Natural killer cell (primary cell): ENCODE measurements around the gene PATJ. TPM values are rescaled to one million over a fixed set of nuclear protein-coding genes. Genes with fewer than 3 reads are reported as not detected.

ENCODE experiments used
- ATAC-seq, 3 donors: fragments of 150-1000 bp in 2 of 3; fragments of 200-7000 bp in 1 of 3; cut with Tn5 transposase; 1 replicate in 1 of 3; 2 replicates in 2 of 3; pipeline ENCODE4 v1.10.0; 2021; ENCODE audit warnings: mild to moderate bottlenecking in 2 of 3, moderate library complexity in 2 of 3
- DNase-seq, 2 donors: peaks; one replicate each; pipeline versions ENCODE4 v3.0.0 to v3.0.0-alpha.2; 2013 to 2021; ENCODE audit warnings: mixed read lengths in 1 of 2
- H3K27ac ChIP-seq: one replicate; pipeline ENCODE4 v1.5.1; 2013; ENCODE audit warnings: mild to moderate bottlenecking, low read length
- H3K27me3 ChIP-seq: one replicate; pipeline ENCODE4 v1.6.1; 2013; ENCODE audit warnings: low read length; ENCODE audit not compliant: control insufficient read depth, insufficient read depth
- H3K36me3 ChIP-seq: one replicate; pipeline ENCODE4 v1.6.1; 2013; ENCODE audit warnings: low read length; ENCODE audit not compliant: control insufficient read depth, insufficient read depth
- H3K4me1 ChIP-seq: one replicate; pipeline ENCODE4 v1.6.1; 2013; ENCODE audit warnings: low read length; ENCODE audit not compliant: control insufficient read depth, insufficient read depth
- H3K4me3 ChIP-seq: one replicate; pipeline ENCODE4 v1.5.1; 2013; ENCODE audit warnings: low read length
- H3K9me3 ChIP-seq: one replicate; pipeline ENCODE4 v1.6.1; 2013; ENCODE audit warnings: low read length; ENCODE audit not compliant: control insufficient read depth, insufficient read depth
- H3K27ac Mint-ChIP-seq, 2 donors: one replicate each; pipeline ENCODE4 v1.8.0; 2022; ENCODE audit warnings: mild to moderate bottlenecking in 2 of 2, mixed read lengths in 2 of 2, moderate library complexity in 1 of 2
- H3K27me3 Mint-ChIP-seq, 2 donors: one replicate each; pipeline ENCODE4 v1.8.0; 2022; ENCODE audit warnings: low read depth in 2 of 2, mixed read lengths in 2 of 2
- H3K36me3 Mint-ChIP-seq: one replicate; pipeline ENCODE4 v1.8.0; 2022; ENCODE audit warnings: mixed read lengths
- H3K4me1 Mint-ChIP-seq, 2 donors: one replicate each; pipeline ENCODE4 v1.8.0; 2022; ENCODE audit warnings: mixed read lengths in 2 of 2
- H3K4me3 Mint-ChIP-seq: one replicate; pipeline ENCODE4 v1.8.0; 2022; ENCODE audit warnings: mild to moderate bottlenecking, moderate library complexity, mixed read lengths
- H3K9me3 Mint-ChIP-seq, 2 donors: one replicate each; pipeline ENCODE4 v1.8.0; 2022; ENCODE audit warnings: mixed read lengths in 2 of 2
- WGBS: methylation state at CpG from one replicate; pipeline ENCODE4 v1.1.7; 2013; ENCODE audit warnings: missing lambda C conversion rate; ENCODE audit not compliant: insufficient coverage; 5-methylcytosine and 5-hydroxymethylcytosine counted together
- intact Hi-C: fragments of 100-400 bp; cut with micrococcal nuclease; formaldehyde crosslinking; loops from one replicate; pipeline ENCODE4 v1.14.2; 2022
- total RNA-seq, 4 donors: library from RNA; stranded (reverse); fragments of 120-200 nt in 1 of 4; gene quantifications; one replicate each; pipeline versions ENCODE4 v1.2.3 to v1.2.4, GENCODE V29; 2013 to 2022
- TF ChIP-seq, protein P1 (sequence below): fragments of 200-600 bp; IDR thresholded peaks from one replicate; pipeline ENCODE4 v1.8.0; 2022; ENCODE audit warnings: antibody characterized with exemption

Gene PATJ
- total RNA-seq, 3 donors from 2014 or later (not counting 1 experiment from before 2014, with no cell fraction given), result 15.0 to 18.5 (median 16.7) TPM

DNA sequence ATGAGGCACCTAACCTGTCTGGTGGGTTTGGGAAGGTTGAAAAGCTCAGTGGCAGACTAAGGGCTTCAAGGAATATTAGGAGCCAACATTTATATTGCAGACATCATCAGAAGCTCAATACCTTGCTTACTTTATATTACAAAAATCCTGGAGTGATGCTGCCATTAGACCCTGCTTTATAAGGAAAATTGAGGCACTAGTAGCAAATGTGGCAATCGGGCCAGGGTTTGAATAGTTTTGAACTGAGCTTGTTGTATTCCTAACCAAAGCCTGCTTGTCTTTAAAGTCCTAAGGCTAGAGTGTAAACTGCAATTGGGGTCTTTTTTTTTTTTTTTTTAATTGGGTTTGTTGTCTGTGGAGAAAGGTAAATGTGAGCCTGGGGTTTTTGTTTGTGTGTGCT lies 466.7 kb downstream of the PATJ start:
- Mint-ChIP-seq H3K4me3 (no peak overlapping the region), H3K36me3 (peaks cover 10% of the 10 kb centered on the region), H3K27me3 (peaks cover 2 to 8% of the 10 kb centered on the region in 2 donors), H3K27ac (no peak overlapping the region), H3K4me1 (no peaks in the 10 kb centered on the region), H3K9me3 (peaks cover 8 to 10% of the 10 kb centered on the region in 2 donors)
- no peak for DNase-seq
- TF ChIP-seq, protein P1, sequence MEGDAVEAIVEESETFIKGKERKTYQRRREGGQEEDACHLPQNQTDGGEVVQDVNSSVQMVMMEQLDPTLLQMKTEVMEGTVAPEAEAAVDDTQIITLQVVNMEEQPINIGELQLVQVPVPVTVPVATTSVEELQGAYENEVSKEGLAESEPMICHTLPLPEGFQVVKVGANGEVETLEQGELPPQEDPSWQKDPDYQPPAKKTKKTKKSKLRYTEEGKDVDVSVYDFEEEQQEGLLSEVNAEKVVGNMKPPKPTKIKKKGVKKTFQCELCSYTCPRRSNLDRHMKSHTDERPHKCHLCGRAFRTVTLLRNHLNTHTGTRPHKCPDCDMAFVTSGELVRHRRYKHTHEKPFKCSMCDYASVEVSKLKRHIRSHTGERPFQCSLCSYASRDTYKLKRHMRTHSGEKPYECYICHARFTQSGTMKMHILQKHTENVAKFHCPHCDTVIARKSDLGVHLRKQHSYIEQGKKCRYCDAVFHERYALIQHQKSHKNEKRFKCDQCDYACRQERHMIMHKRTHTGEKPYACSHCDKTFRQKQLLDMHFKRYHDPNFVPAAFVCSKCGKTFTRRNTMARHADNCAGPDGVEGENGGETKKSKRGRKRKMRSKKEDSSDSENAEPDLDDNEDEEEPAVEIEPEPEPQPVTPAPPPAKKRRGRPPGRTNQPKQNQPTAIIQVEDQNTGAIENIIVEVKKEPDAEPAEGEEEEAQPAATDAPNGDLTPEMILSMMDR, result no peak
- Histone ChIP-seq H3K4me3 (no peak overlapping the region), H3K4me1 (no peaks in the 10 kb centered on the region), H3K27ac (no peak overlapping the region), H3K27me3 (no peaks in the 10 kb centered on the region), H3K9me3 (no peaks in the 10 kb centered on the region), H3K36me3 (no peaks in the 10 kb centered on the region)
- intact Hi-C loops, result no loop called here
- WGBS, result 45% methylated on average over 1 of the region's 1 CpG
- no peak for ATAC-seq

DNA sequence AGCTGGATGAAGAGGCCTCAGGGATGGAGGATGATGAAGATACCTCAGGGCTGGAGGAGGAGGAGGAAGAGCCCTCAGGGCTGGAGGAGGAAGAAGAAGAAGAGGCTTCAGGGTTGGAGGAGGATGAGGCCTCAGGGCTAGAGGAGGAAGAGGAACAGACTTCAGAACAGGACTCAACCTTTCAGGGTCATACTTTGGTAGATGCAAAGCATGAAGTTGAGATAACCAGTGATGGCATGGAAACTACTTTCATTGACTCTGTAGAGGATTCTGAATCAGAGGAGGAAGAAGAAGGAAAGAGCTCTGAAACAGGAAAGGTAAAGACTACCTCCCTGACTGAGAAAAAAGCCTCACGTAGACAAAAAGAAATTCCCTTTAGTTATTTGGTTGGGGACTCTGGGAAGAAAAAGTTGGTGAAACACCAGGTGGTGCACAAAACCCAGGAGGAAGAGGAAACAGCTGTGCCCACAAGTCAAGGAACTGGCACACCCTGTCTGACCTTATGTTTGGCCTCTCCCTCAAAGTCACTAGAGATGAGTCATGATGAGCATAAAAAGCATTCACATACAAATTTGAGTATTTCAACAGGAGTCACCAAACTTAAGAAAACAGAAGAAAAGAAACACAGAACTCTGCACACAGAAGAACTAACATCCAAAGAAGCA lies 467.8 kb downstream of the PATJ start:
- Mint-ChIP-seq H3K9me3 (peaks cover 8 to 10% of the 10 kb centered on the region in 2 donors), H3K4me3 (no peak overlapping the region), H3K4me1 (no peaks in the 10 kb centered on the region), H3K27ac (no peak overlapping the region), H3K27me3 (peaks cover 2 to 8% of the 10 kb centered on the region in 2 donors), H3K36me3 (peaks cover 10% of the 10 kb centered on the region)
- no peaks in the 10 kb centered on the region for H3K4me1 ChIP-seq
- no peaks in the 10 kb centered on the region for H3K9me3 ChIP-seq
- no peaks in the 10 kb centered on the region for H3K27me3 ChIP-seq
- TF ChIP-seq, protein P1, result no peak
- no peak overlapping the region for H3K4me3 ChIP-seq
- no peak for ATAC-seq
- 45% methylated on average over 1 of the region's 1 CpG for WGBS
- intact Hi-C loops, result no loop called here
- H3K27ac ChIP-seq, result no peak overlapping the region
- no peak for DNase-seq
- no peaks in the 10 kb centered on the region for H3K36me3 ChIP-seq

DNA sequence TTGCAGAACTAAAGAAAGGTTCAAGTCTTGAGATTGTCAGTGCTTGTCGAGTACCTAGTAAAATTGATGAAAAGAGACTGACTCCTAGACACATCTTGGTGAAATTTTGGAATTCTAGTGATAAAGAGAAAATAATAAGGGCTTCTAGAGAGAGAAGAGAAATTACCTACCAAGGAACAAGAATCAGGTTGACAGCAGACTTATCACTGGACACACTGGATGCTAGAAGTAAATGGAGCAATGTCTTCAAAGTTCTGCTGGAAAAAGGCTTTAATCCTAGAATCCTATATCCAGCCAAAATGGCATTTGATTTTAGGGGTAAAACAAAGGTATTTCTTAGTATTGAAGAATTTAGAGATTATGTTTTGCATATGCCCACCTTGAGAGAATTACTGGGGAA lies 468.7 kb downstream of the PATJ start:
- TF ChIP-seq, protein P1, result no peak
- ATAC-seq, result no peak
- no peak overlapping the region for H3K4me3 ChIP-seq
- H3K36me3 Mint-ChIP-seq, result peaks cover 10% of the 10 kb centered on the region
- peaks cover 8 to 10% of the 10 kb centered on the region in 2 donors for H3K9me3 Mint-ChIP-seq
- DNase-seq, result no peak
- no peak overlapping the region for H3K27ac Mint-ChIP-seq
- peaks cover 2 to 8% of the 10 kb centered on the region in 2 donors for H3K27me3 Mint-ChIP-seq
- no peaks in the 10 kb centered on the region for H3K27me3 ChIP-seq
- H3K4me3 Mint-ChIP-seq, result no peak overlapping the region
- no peaks in the 10 kb centered on the region for H3K36me3 ChIP-seq
- 100% methylated on average over 1 of the region's 1 CpG for WGBS
- no peaks in the 10 kb centered on the region for H3K9me3 ChIP-seq
- H3K4me1 ChIP-seq, result no peaks in the 10 kb centered on the region
- intact Hi-C loops, result no loop called here
- no peak overlapping the region for H3K27ac ChIP-seq
- no peaks in the 10 kb centered on the region for H3K4me1 Mint-ChIP-seq

DNA sequence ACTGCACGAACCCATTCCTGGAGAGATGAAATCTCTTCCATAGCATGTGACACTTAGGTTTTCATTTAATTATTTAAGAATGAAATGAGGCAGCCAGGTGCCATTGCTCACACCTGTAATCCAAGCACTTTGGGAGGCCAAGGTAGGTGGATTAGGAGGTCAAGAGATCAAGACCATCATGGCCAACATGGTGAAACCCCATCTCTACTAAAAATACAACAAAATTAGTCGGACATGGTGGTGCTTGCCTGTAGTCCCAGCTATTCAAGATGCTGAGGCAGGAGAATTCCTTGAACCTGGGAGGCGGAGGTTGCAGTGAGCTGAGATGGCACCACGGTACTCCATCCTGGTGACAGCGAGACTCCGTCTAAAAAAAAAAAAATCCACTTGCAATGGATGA lies 470.1 kb downstream of the PATJ start:
- Histone ChIP-seq H3K27me3 (no peaks in the 10 kb centered on the region), H3K4me1 (no peaks in the 10 kb centered on the region), H3K9me3 (no peaks in the 10 kb centered on the region), H3K4me3 (no peak overlapping the region), H3K36me3 (no peaks in the 10 kb centered on the region), H3K27ac (no peak overlapping the region)
- Mint-ChIP-seq H3K36me3 (peaks cover 10% of the 10 kb centered on the region), H3K4me3 (no peak overlapping the region), H3K27me3 (no peaks in the 10 kb centered on the region), H3K9me3 (peaks cover 6 to 10% of the 10 kb centered on the region in 2 donors), H3K4me1 (no peaks in the 10 kb centered on the region), H3K27ac (no peak overlapping the region)
- WGBS, result 90% methylated on average over 6 of the region's 6 CpGs
- TF ChIP-seq, protein P1, result no peak
- ATAC-seq (no peak), DNase-seq (no peak)
- intact Hi-C loops, result no loop called here
